ENCODE data around the gene TUBD1.

The TUBD1 gene

DNA sequence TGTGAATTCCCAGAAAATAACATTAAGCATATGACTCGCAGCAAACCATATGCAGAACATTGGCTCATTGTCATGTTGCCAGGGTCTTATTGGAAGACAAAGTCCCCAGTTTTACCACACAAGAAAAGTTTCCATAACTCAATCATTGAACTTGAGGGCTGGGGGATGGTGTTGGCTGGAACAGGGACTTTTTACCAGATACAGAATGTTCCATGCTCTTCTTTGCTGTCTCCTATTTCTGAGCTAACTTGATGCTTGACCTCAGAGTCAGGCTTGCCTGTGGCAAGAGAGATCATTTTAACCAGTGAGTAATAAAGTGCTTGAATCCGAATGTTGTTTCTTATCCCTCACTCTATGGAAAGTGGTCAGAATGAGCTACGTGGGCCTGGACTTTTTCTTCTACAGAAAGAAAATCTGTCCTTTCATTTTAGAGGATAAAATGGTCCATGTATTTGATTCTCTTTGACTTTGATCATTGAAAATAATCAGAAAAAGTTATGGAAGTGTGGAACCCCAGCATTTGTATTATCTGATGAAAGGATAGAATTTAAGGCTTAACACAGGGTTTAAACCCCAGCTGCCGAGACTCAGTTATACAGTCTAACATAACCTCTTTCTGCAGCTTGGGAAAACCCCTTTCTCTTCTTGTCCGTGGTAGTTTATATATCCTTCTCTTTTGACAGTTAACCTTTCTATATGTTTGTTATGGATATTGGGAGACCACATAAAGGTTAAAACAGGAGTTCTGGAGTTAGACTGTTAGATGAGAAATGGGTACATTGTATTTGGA lies 67.0 kb downstream of the TUBD1 start:
- no peak for DNase-seq (ENCODE audit: low read depth in 2 of 2)

- DNase-seq (ENCODE audit: low read depth in 2 of 2): no peak
These were observed 76.8 kb downstream of the TUBD1 start for GRCh38 chr17:59815965-59816364.

GRCh38 chr17:59814685-59815084 lies 78.1 kb downstream of the TUBD1 start:
- no peak for DNase-seq (ENCODE audit: low read depth in 2 of 2)

DNA sequence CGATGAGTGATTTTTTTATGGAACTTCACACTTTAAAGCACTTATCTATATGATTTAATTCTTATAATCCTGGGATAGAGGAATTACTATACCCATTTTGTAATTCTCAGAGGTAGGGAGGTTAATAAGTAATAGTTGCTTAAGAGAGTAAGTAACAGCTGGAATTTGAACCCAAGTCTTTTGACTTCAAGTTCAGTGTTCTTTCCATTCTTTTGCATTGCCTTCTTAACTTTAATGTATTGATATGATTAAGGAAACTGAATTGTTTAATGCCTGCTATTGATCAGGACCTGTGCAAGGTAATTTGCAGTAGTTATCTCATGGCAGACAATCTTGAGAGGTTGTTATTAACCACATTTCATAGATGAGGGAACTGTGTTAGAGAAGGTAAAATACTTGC lies 78.5 kb downstream of the TUBD1 start:
- no peak for DNase-seq (ENCODE audit: low read depth in 2 of 2)

- DNase-seq (ENCODE audit: low read depth in 2 of 2): no peak
These were observed 80.6 kb downstream of the TUBD1 start for GRCh38 chr17:59812139-59812538.

DNA sequence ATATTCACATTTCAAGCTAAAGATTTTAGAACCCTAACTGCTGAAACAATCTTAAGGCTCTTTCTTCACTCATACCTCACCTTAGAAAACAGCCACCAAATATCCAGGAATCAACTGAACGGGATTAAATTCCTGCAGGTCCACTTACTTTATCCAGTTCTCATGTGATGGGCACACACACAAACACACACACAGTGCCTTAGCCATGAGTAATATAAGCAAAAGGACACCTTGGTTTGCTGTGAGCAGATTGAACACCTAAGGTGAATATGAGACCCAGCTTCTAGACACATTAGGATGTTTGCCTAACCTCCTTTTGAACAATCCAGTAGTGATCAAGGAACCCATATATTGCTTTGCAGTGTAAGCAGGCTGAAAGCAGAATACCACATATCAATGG lies 81.5 kb downstream of the TUBD1 start:
- DNase-seq (ENCODE audit: low read depth in 2 of 2): no peak

GRCh38 chr17:59810894-59811153 lies 81.9 kb downstream of the TUBD1 start:
- no peak for DNase-seq (ENCODE audit: low read depth in 2 of 2)
